Measurements from ENCODE around the gene CACFD1.

GRCh38 chr9:133417541-133418461 lies 42.0 kb upstream of the CACFD1 start, which contains the start of gene REXO4:
- TF ChIP-seq EP300 (IDR thresholded peaks at IDR 0.05) (no peak), CTCF (IDR thresholded peaks at IDR 0.05) (no peak), POLR2AphosphoS5 (IDR thresholded peaks at IDR 0.05) (peak in 2 of 3 donors; percentile 49 to 95)
